Upper lobe of right lung (tissue), 1 donor: ENCODE data around the gene HFM1. TPM values are rescaled to one million over a fixed set of nuclear protein-coding genes. Genes with fewer than 3 reads are reported as not detected.
"Not testable (repeated sequence)": the region's sequence is repeated elsewhere in the genome, so short reads cannot be mapped to it uniquely, and the experiment has no call there.

ENCODE experiments used
- ATAC-seq: fragments of 200-7000 bp; cut with Tn5 transposase; one replicate; pipeline ENCODE4 v1.9.1; 2020; ENCODE audit warnings: mild to moderate bottlenecking, moderate library complexity
- DNase-seq: peaks from one replicate; pipeline ENCODE4 v3.0.0-alpha.2; 2020
- H3K27ac ChIP-seq: fragments of 200-600 bp; one replicate; pipeline ENCODE4 v1.8.0; 2022
- H3K27me3 ChIP-seq: fragments of 200-600 bp; one replicate; pipeline ENCODE4 v1.8.0; 2022; ENCODE audit warnings: mild to moderate bottlenecking
- H3K36me3 ChIP-seq: fragments of 200-600 bp; one replicate; pipeline ENCODE4 v1.8.0; 2022
- H3K4me1 ChIP-seq: fragments of 200-600 bp; one replicate; pipeline ENCODE4 v1.8.0; 2022
- H3K4me3 ChIP-seq: fragments of 200-600 bp; one replicate; pipeline ENCODE4 v1.8.0; 2022; ENCODE audit warnings: mild to moderate bottlenecking
- H3K9me3 ChIP-seq: fragments of 200-600 bp; one replicate; pipeline ENCODE4 v1.8.0; 2022
- intact Hi-C: fragments of 100-400 bp; cut with DNase I; formaldehyde crosslinking; loops from one replicate; pipeline ENCODE4 v1.11.0; 2022
- long read RNA-seq: library from polyadenylated mRNA; unstranded; transcript quantifications from one replicate; pipeline ENCODE4 v2.0.0, GENCODE V29; 2021
- total RNA-seq: library from RNA; stranded (reverse); fragmentation: NEBNext Ultra II Directional; extraction: Animal tissue kit (Norgen Biotek cat#: 25700); gene quantifications from one replicate; pipeline ENCODE4 v1.2.1, GENCODE V29; 2021
- TF ChIP-seq, protein P1 (sequence below): fragments of 200-600 bp; IDR thresholded peaks from one replicate; pipeline ENCODE4 v1.8.0; 2022; ENCODE audit warnings: antibody characterized with exemption
- donor health status: DM: no; HTN: yes; CAD: no; lungs with severe emphysema.

HFM1 gene, protein sequence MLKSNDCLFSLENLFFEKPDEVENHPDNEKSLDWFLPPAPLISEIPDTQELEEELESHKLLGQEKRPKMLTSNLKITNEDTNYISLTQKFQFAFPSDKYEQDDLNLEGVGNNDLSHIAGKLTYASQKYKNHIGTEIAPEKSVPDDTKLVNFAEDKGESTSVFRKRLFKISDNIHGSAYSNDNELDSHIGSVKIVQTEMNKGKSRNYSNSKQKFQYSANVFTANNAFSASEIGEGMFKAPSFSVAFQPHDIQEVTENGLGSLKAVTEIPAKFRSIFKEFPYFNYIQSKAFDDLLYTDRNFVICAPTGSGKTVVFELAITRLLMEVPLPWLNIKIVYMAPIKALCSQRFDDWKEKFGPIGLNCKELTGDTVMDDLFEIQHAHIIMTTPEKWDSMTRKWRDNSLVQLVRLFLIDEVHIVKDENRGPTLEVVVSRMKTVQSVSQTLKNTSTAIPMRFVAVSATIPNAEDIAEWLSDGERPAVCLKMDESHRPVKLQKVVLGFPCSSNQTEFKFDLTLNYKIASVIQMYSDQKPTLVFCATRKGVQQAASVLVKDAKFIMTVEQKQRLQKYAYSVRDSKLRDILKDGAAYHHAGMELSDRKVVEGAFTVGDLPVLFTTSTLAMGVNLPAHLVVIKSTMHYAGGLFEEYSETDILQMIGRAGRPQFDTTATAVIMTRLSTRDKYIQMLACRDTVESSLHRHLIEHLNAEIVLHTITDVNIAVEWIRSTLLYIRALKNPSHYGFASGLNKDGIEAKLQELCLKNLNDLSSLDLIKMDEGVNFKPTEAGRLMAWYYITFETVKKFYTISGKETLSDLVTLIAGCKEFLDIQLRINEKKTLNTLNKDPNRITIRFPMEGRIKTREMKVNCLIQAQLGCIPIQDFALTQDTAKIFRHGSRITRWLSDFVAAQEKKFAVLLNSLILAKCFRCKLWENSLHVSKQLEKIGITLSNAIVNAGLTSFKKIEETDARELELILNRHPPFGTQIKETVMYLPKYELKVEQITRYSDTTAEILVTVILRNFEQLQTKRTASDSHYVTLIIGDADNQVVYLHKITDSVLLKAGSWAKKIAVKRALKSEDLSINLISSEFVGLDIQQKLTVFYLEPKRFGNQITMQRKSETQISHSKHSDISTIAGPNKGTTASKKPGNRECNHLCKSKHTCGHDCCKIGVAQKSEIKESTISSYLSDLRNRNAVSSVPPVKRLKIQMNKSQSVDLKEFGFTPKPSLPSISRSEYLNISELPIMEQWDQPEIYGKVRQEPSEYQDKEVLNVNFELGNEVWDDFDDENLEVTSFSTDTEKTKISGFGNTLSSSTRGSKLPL (N-terminal part only)
- 0.64 TPM for total RNA-seq
- long read RNA-seq: 0 reads

DNA sequence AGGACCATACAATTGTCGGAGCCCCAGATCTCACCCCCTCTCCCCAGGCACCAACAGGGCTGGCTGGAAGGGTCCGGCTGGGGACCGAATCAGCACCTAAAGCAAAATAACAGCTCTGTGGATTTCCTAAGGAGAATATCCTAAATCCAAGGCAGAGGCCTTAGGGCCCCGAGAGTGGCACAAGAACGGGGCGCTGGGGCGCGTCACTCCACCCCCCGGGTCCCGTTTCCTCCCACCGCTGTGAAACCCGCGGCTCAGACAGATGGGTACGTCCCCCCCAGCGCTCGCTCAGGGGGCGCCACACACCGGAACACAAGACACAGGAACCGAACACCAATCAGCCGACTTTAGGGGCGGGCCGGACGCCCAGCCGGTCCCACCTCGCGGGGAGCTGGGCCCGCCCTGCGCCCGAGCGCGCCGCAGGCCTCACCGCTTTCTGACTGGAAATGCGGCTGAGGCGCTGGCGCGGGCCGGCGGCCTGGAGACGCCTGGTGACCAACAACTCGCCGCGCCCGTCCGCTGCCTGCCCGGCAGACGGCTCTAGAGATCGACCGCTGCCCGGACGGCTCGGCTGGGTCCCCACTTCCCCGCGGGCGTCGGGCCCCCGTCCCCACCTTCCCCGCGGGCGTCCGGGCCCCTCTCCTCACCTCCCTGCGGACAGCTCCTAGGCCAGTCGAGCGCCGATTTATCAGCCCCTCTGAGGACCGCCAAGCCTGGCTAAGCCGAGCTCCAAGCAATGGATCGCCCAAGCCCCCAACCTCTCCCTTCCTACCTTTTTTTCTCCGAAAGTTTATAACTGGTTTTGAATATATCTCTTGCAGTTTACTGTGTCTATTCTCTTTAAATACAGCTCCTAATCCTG lies at the start of gene HFM1:
Gene HFM1 (minus strand): TSS at position 687 of the 862 bp plus-strand sequence. CDS start 3,755 bp downstream, outside the sequence.
- H3K27ac ChIP-seq: peak within 1 kb of the TSS; percentile 73
- peak within 1 kb of the TSS; percentile 64 for H3K4me3 ChIP-seq
- intact Hi-C loops: no loop called here
- TF ChIP-seq, protein P1, sequence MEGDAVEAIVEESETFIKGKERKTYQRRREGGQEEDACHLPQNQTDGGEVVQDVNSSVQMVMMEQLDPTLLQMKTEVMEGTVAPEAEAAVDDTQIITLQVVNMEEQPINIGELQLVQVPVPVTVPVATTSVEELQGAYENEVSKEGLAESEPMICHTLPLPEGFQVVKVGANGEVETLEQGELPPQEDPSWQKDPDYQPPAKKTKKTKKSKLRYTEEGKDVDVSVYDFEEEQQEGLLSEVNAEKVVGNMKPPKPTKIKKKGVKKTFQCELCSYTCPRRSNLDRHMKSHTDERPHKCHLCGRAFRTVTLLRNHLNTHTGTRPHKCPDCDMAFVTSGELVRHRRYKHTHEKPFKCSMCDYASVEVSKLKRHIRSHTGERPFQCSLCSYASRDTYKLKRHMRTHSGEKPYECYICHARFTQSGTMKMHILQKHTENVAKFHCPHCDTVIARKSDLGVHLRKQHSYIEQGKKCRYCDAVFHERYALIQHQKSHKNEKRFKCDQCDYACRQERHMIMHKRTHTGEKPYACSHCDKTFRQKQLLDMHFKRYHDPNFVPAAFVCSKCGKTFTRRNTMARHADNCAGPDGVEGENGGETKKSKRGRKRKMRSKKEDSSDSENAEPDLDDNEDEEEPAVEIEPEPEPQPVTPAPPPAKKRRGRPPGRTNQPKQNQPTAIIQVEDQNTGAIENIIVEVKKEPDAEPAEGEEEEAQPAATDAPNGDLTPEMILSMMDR: no peak
- H3K36me3 ChIP-seq: no peaks in the 10 kb centered on the region
- no peaks in the 10 kb centered on the region for H3K9me3 ChIP-seq
- ATAC-seq (peak; percentile 98), DNase-seq (peak; percentile 87)
- peaks cover 6% of the 10 kb centered on the region for H3K4me1 ChIP-seq
- no peaks in the 10 kb centered on the region for H3K27me3 ChIP-seq

DNA sequence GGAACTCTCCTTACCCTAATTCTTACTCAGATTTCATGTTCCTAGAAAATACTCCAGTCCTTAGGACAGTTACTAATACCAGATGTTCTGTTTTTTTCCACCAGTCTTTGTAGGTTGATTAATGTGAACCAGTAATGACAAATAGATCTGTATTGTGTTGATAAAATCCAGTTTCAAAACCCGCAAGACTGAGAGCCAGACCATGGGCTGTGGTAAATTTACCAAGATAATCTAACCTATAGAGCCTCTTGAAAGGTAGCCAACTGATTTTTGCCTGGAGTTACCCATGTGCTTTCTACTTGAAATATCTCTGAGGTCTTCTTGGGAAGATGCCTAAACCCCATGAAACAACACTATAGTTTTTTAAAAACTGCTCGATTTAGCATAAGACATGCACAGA lies 49.5 kb upstream of the HFM1 start:
- no peak overlapping the region for H3K4me3 ChIP-seq
- DNase-seq: no peak

DNA sequence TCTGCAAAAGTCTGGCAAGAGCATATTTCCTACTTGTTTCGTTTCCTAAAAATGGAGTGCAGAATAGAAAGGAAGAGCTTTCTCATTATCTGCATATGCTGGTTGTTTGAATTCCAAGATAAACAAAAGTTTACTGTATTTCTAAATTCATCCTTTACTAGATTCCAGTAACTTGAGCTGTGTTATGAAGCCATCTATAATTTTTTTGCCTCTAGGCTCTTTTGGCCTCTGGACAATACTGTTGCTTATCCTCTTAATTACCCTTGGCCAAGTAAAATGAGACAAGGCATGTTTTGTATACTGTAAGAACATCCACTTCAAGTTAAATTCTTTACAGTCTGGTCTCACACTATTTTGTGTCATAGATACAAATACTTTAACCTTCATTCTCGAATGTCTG lies 45.6 kb upstream of the HFM1 start:
- Histone ChIP-seq H3K4me3 (no peak overlapping the region), H3K9me3 (no peaks in the 10 kb centered on the region), H3K36me3 (no peaks in the 10 kb centered on the region), H3K4me1 (no peaks in the 10 kb centered on the region), H3K27me3 (no peaks in the 10 kb centered on the region), H3K27ac (no peak overlapping the region)
- intact Hi-C loops: no loop called here
- TF ChIP-seq, protein P1: no peak
- DNase-seq: no peak
- ATAC-seq: no peak

More for the DNA sequence above, 49.5 kb upstream of the HFM1 start:
- ATAC-seq: no peak
- Histone ChIP-seq H3K36me3 (no peaks in the 10 kb centered on the region), H3K4me1 (no peaks in the 10 kb centered on the region), H3K27me3 (no peaks in the 10 kb centered on the region), H3K9me3 (no peaks in the 10 kb centered on the region), H3K27ac (no peak overlapping the region)
- TF ChIP-seq, protein P1: no peak
- intact Hi-C loops: no loop called here

DNA sequence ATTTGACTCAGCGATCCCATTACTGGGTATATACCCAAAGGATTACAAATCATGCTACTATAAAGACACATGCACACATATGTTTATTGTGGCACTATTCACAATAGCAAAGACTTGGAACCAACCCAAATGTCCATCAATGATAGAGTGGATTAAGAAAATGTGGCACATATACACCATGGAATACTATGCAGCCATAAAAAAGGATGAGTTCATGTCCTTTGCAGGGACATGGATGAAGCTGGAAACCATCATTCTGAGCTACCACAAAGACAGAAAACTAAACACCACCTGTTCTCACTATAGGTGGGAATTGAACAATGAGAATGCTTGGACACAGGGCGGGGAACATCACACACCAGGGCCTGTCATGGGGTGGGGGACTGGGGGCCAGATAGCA lies 43.1 kb upstream of the HFM1 start:
- ATAC-seq, intact Hi-C loops, H3K36me3 ChIP-seq, H3K9me3 ChIP-seq, H3K27ac ChIP-seq, H3K27me3 ChIP-seq, DNase-seq, H3K4me3 ChIP-seq, H3K4me1 ChIP-seq: not testable (repeated sequence)

DNA sequence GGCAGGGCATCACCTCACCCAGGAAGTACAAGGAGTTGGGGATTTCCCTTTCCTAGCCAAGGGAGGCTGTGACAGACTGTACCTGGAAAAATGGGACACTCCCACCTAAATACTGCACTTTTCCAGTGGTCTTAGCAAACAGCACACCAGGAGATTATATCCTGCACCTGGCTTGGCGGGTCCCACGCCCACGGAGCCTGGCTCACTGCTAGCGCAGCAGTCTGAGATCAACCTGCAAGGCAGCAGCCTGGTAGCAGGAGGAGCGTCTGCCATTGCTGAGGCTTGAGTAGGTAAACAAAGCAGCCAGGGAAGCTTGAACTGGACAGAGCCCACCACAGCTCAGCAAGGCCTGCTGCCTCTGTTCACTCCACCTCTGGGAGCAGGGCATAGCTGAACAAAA lies 37.3 kb upstream of the HFM1 start:
- ATAC-seq, H3K36me3 ChIP-seq, H3K9me3 ChIP-seq, H3K27ac ChIP-seq, H3K4me3 ChIP-seq, intact Hi-C loops, DNase-seq, H3K27me3 ChIP-seq, H3K4me1 ChIP-seq: not testable (repeated sequence)
